ENCODE data around the gene LRIG1.

The LRIG1 gene

GRCh38 chr3:66500576-66501482, at the start of gene LRIG1:
Gene LRIG1 (minus strand): TSS chr3:66501022. CDS start chr3:66500407, 615 bp downstream.
- TF ChIP-seq CSRNP3 (CRISPR knock-in tag; IDR thresholded peaks at IDR 0.05) (no peak), ZNF565 (CRISPR knock-in tag; conservative IDR thresholded peaks at IDR 0.05; ENCODE audit: low read depth) (no peak), GLIS3 (CRISPR knock-in tag; IDR thresholded peaks at IDR 0.05) (no peak), ISL1 (CRISPR knock-in tag; IDR thresholded peaks at IDR 0.05) (no peak), PATZ1 (CRISPR knock-in tag; IDR thresholded peaks at IDR 0.05; ENCODE audit: borderline replicate concordance) (no peak), OSR1 (CRISPR knock-in tag; IDR thresholded peaks at IDR 0.05) (no peak), ESRRG (CRISPR knock-in tag; IDR thresholded peaks at IDR 0.05) (no peak), SNAI2 (CRISPR knock-in tag; IDR thresholded peaks at IDR 0.05) (no peak), ZNF70 (CRISPR knock-in tag; IDR thresholded peaks at IDR 0.05) (no peak), ZFP3 (CRISPR knock-in tag; IDR thresholded peaks at IDR 0.05) (no peak), RARB (CRISPR knock-in tag; IDR thresholded peaks at IDR 0.05) (no peak), POU6F1 (CRISPR knock-in tag; IDR thresholded peaks at IDR 0.05; ENCODE audit: borderline replicate concordance, low read depth) (no peak), TOX (CRISPR knock-in tag; IDR thresholded peaks at IDR 0.05; ENCODE audit: borderline replicate concordance) (no peak), ZNF8 (CRISPR knock-in tag; IDR thresholded peaks at IDR 0.05) (no peak), TSHZ2 (CRISPR knock-in tag; IDR thresholded peaks at IDR 0.05) (no peak), CREB5 (CRISPR knock-in tag; IDR thresholded peaks at IDR 0.05; ENCODE audit: low read depth) (no peak), PPARA (CRISPR knock-in tag; IDR thresholded peaks at IDR 0.05; ENCODE audit: borderline replicate concordance) (no peak), ZC3H10 (CRISPR knock-in tag; IDR thresholded peaks at IDR 0.05) (no peak)
- ATAC-seq, result peak; percentile 100

- TF ChIP-seq ESRRG (CRISPR knock-in tag; IDR thresholded peaks at IDR 0.05), result no peak
- no peak for ATAC-seq
Observed at GRCh38 chr3:66544619-66545429, 44.0 kb upstream of the LRIG1 start.

- no peak for ATAC-seq
- TF ChIP-seq SNAI2 (CRISPR knock-in tag; IDR thresholded peaks at IDR 0.05), result no peak
- no peak for TF ChIP-seq PATZ1 (CRISPR knock-in tag; IDR thresholded peaks at IDR 0.05; ENCODE audit: borderline replicate concordance)
- no peak for TF ChIP-seq TCF4 (CRISPR knock-in tag; IDR thresholded peaks at IDR 0.05; ENCODE audit: borderline replicate concordance)
- no peak for TF ChIP-seq PPARA (CRISPR knock-in tag; IDR thresholded peaks at IDR 0.05; ENCODE audit: borderline replicate concordance)
- TF ChIP-seq RARB (CRISPR knock-in tag; IDR thresholded peaks at IDR 0.05), result no peak
- TF ChIP-seq POU6F1 (CRISPR knock-in tag; IDR thresholded peaks at IDR 0.05; ENCODE audit: borderline replicate concordance, low read depth), result no peak
- TF ChIP-seq ZNF8 (CRISPR knock-in tag; IDR thresholded peaks at IDR 0.05), result no peak
- no peak for TF ChIP-seq ESRRG (CRISPR knock-in tag; IDR thresholded peaks at IDR 0.05)
Observed at GRCh38 chr3:66542153-66542552, 41.3 kb upstream of the LRIG1 start.
